Measurements from ENCODE around the gene PI3. TPM values are rescaled to one million over a fixed set of nuclear protein-coding genes. Genes with fewer than 3 reads are reported as not detected.

PI3 gene
- total and polyA plus RNA-seq, 2 experiments from 2014 or later = 5.7 to 28.9 TPM

GRCh38 chr20:45218636-45219035, 43.9 kb downstream of the PI3 start:
- no peak overlapping the region for H3K4me3 ChIP-seq
- no peaks in the 10 kb centered on the region for H3K36me3 ChIP-seq (replicated peaks; ENCODE audit: insufficient read depth, low read depth)
- no peaks in the 10 kb centered on the region for H3K9me2 ChIP-seq (replicated peaks; ENCODE audit: insufficient read depth)
- no peak overlapping the region for H2AFZ ChIP-seq
- H3K4me2 ChIP-seq = no peak overlapping the region
- no peak overlapping the region for H3K27ac ChIP-seq
- H3K9me3 ChIP-seq (ENCODE audit: low read depth) = no peaks in the 10 kb centered on the region
- no peaks in the 10 kb centered on the region for H3K4me1 ChIP-seq (ENCODE audit: insufficient read depth)
- H3K27me3 ChIP-seq = peaks cover 15% of the 10 kb centered on the region
- 85% methylated on average over 2 of the region's 2 CpGs for WGBS (ENCODE audit: low lambda C conversion rate, missing lambda C conversion rate)
- no peaks in the 10 kb centered on the region for H4K20me1 ChIP-seq (ENCODE audit: insufficient read depth, poor library complexity, severe bottlenecking)
- no peak for TF ChIP-seq CTCF (IDR thresholded peaks at IDR 0.05; ENCODE audit: poor library complexity)
- TF ChIP-seq EZH2phosphoT487 (IDR thresholded peaks at IDR 0.05; ENCODE audit: low read depth, severe bottlenecking, unreplicated experiment) = no peak
- no peak for TF ChIP-seq EZH2 (IDR thresholded peaks at IDR 0.05; ENCODE audit: borderline replicate concordance)
- no peak for DNase-seq (ENCODE audit: low spot score)
- H3K79me2 ChIP-seq = no peaks in the 10 kb centered on the region

- no peak within 1 kb of the TSS for H3K4me2 ChIP-seq
- DNase-seq (ENCODE audit: low spot score) = no peak
- no peaks in the 10 kb centered on the region for H4K20me1 ChIP-seq (ENCODE audit: insufficient read depth, poor library complexity, severe bottlenecking)
- no peak within 1 kb of the TSS for H3K4me3 ChIP-seq
- no peaks in the 10 kb centered on the region for H3K79me2 ChIP-seq
- WGBS (ENCODE audit: low lambda C conversion rate, missing lambda C conversion rate) = 97% methylated on average over 4 of the region's 4 CpGs
- H3K27ac ChIP-seq = no peak within 1 kb of the TSS
- no peaks in the 10 kb centered on the region for H3K9me3 ChIP-seq (ENCODE audit: low read depth)
- no peak for TF ChIP-seq EZH2phosphoT487 (IDR thresholded peaks at IDR 0.05; ENCODE audit: low read depth, severe bottlenecking, unreplicated experiment)
- TF ChIP-seq EZH2 (IDR thresholded peaks at IDR 0.05; ENCODE audit: borderline replicate concordance) = no peak
- TF ChIP-seq CTCF (IDR thresholded peaks at IDR 0.05; ENCODE audit: poor library complexity) = no peak
- H3K27me3 ChIP-seq = peaks cover 32% of the 10 kb centered on the region
- no peaks in the 10 kb centered on the region for H3K9me2 ChIP-seq (replicated peaks; ENCODE audit: insufficient read depth)
- H3K36me3 ChIP-seq (replicated peaks; ENCODE audit: insufficient read depth, low read depth) = no peaks in the 10 kb centered on the region
- H3K4me1 ChIP-seq (ENCODE audit: insufficient read depth) = no peaks in the 10 kb centered on the region
- no peak within 1 kb of the TSS for H2AFZ ChIP-seq
Measured at GRCh38 chr20:45221076-45221475, 46.4 kb downstream of the PI3 start, which contains the start of gene SEMG2. SEMG2 (plus strand) TSS chr20:45221373; CDS start chr20:45221390, 17 bp downstream.

- Histone ChIP-seq H3K27me3 (peaks cover 40% of the 10 kb centered on the region), H2AFZ (no peak overlapping the region), H3K9me2 (replicated peaks; ENCODE audit: insufficient read depth) (no peaks in the 10 kb centered on the region), H3K4me2 (no peak overlapping the region), H3K36me3 (replicated peaks; ENCODE audit: insufficient read depth, low read depth) (no peaks in the 10 kb centered on the region), H3K9me3 (ENCODE audit: low read depth) (no peaks in the 10 kb centered on the region), H3K79me2 (no peaks in the 10 kb centered on the region), H3K4me3 (no peak overlapping the region), H3K4me1 (ENCODE audit: insufficient read depth) (no peaks in the 10 kb centered on the region), H4K20me1 (ENCODE audit: insufficient read depth, poor library complexity, severe bottlenecking) (no peaks in the 10 kb centered on the region), H3K27ac (no peak overlapping the region)
- no peak for TF ChIP-seq EZH2phosphoT487 (IDR thresholded peaks at IDR 0.05; ENCODE audit: low read depth, severe bottlenecking, unreplicated experiment)
- TF ChIP-seq EZH2 (IDR thresholded peaks at IDR 0.05; ENCODE audit: borderline replicate concordance) = no peak
- no peak for TF ChIP-seq CTCF (IDR thresholded peaks at IDR 0.05; ENCODE audit: poor library complexity)
- DNase-seq (ENCODE audit: low spot score) = no peak
Measured at GRCh38 chr20:45223136-45223535, 48.4 kb downstream of the PI3 start.

Other genes starting within 250 kb of the PI3 start
- 32.0 and 41.6 TPM in 2 replicates for gene TOMM34, start 214.5 kb upstream of the PI3 start, total RNA-seq
- gene TOMM34, start 214.5 kb upstream of the PI3 start, polyA plus RNA-seq = 44.1 and 50.0 TPM in 2 replicates
- gene STK4, start 208.4 kb upstream of the PI3 start, total RNA-seq = 16.5 and 21.4 TPM in 2 replicates
- 11.4 and 16.4 TPM in 2 replicates for gene STK4, start 208.4 kb upstream of the PI3 start, polyA plus RNA-seq
- gene KCNS1, start 73.8 kb upstream of the PI3 start, total RNA-seq = 0.24 and 0.43 TPM in 2 replicates
- 0.28 and 0.42 TPM in 2 replicates for gene KCNS1, start 73.8 kb upstream of the PI3 start, polyA plus RNA-seq
- gene WFDC5, start 59.7 kb upstream of the PI3 start, total RNA-seq = 0.47 TPM in 1 of 2 replicates, not detected in the other
- not detected in 2 replicates for gene WFDC5, start 59.7 kb upstream of the PI3 start, polyA plus RNA-seq
- not detected in 2 replicates for gene WFDC12, start 50.4 kb upstream of the PI3 start, total RNA-seq
- gene WFDC12, start 50.4 kb upstream of the PI3 start, polyA plus RNA-seq = not detected in 2 replicates
- not detected in 2 replicates for gene SEMG1, start 32.1 kb downstream of the PI3 start, total RNA-seq
- not detected in 2 replicates for gene SEMG1, start 32.1 kb downstream of the PI3 start, polyA plus RNA-seq
- gene SEMG2, start 46.5 kb downstream of the PI3 start, total RNA-seq = not detected in 2 replicates
- not detected in 2 replicates for gene SEMG2, start 46.5 kb downstream of the PI3 start, polyA plus RNA-seq
- 1,143 and 1,330 TPM in 2 replicates for gene SLPI, start 79.7 kb downstream of the PI3 start, total RNA-seq
- 9,786 and 10,154 TPM in 2 replicates for gene SLPI, start 79.7 kb downstream of the PI3 start, polyA plus RNA-seq
- gene RBPJL, start 131.9 kb downstream of the PI3 start, total RNA-seq = not detected in 2 replicates
- gene RBPJL, start 131.9 kb downstream of the PI3 start, polyA plus RNA-seq = not detected in 2 replicates
- 0.57 TPM in 1 of 2 replicates, not detected in the other for gene MATN4, start 133.4 kb downstream of the PI3 start, total RNA-seq
- 0.50 TPM in 1 of 2 replicates, not detected in the other for gene MATN4, start 133.4 kb downstream of the PI3 start, polyA plus RNA-seq
- 191 and 194 TPM in 2 replicates for gene SDC4, start 173.5 kb downstream of the PI3 start, total RNA-seq
- gene SDC4, start 173.5 kb downstream of the PI3 start, polyA plus RNA-seq = 159 and 178 TPM in 2 replicates
- 42.0 and 50.7 TPM in 2 replicates for gene SYS1, start 188.3 kb downstream of the PI3 start, total RNA-seq
- 28.9 and 35.8 TPM in 2 replicates for gene SYS1, start 188.3 kb downstream of the PI3 start, polyA plus RNA-seq
- not detected in 2 replicates for gene TP53TG5, start 203.4 kb downstream of the PI3 start, total RNA-seq
- gene TP53TG5, start 203.4 kb downstream of the PI3 start, polyA plus RNA-seq = 0.23 TPM in 1 of 2 replicates, not detected in the other
- 12.3 and 12.8 TPM in 2 replicates for gene DBNDD2, start 233.4 kb downstream of the PI3 start, total RNA-seq
- gene DBNDD2, start 233.4 kb downstream of the PI3 start, polyA plus RNA-seq = 11.1 and 17.9 TPM in 2 replicates
- 67.1 TPM in 2 replicates for gene PIGT, start 241.2 kb downstream of the PI3 start, total RNA-seq
- gene PIGT, start 241.2 kb downstream of the PI3 start, polyA plus RNA-seq = 163 and 168 TPM in 2 replicates